ENCODE data around the gene LRRC25.

The LRRC25 gene

DNA sequence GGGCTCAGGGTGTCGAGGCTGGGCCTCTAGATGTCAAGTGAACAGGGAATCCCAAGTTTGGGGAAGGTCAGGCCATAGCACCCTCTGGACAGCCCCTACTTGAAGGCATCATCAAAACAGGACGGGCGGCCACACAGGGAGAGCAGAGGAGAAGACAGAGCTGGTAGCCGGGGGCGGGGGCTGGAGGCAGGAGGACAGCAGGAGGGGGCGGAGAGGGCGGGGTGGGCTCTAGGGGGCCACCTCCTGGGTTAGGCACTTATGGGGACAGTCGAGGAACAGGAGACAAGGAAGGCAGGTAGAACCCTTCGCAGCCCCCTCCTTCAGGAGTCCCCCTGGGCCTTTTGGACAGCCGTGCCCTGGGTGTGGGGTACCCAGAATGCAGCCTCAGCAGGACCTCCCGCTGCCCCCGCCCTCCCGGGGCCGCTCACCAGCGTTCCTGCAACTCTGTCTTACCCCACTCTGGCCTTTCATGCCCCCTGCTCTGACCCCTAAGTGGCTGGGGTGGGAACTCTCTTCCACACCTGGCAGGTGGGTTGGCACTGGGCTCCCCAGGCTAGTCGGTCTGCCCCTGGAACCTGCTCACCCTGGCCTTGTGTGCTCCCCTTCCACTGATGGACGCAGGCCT lies 27.6 kb upstream of the LRRC25 start:
- DNase-seq (ENCODE audit: low read depth, low spot score), result no peak

DNA sequence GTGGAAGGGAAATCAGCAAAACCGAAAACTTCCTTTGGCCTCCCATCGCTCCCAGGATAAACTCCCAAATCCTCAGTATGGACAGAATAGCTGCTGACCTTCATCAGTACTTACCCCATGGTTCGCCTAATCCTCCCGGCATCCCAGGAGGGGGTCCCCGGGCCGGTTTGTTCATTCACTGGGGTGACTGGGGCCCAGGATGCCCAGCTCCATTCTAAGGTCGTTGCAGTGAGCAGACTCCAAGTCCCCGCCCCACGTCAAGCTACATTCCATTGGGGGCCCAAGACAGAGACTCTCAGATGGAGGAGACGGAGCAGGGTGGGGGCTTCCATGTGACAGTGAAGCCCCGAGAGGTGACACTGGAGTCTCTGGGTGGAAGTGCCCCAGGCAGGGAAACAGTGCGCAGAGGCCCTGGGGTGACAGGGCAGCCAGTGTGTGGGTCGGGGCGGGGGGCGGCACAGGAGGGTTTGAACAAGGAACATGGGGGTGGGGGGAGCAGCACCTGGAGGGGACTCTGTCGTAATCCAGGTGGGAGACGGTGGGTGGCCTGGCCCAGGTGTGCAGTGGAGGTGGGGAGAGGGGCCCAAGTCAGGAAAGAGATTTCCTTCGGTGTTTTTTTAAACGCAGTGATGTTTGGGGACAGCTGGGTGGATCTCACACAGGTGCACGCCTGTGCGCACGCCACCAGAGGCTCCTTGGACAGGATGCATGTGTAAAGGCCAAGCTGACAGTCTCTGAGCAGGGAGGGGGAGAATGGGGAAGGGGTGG lies 26.9 kb upstream of the LRRC25 start:
- DNase-seq (ENCODE audit: low read depth, low spot score), result no peak

DNA sequence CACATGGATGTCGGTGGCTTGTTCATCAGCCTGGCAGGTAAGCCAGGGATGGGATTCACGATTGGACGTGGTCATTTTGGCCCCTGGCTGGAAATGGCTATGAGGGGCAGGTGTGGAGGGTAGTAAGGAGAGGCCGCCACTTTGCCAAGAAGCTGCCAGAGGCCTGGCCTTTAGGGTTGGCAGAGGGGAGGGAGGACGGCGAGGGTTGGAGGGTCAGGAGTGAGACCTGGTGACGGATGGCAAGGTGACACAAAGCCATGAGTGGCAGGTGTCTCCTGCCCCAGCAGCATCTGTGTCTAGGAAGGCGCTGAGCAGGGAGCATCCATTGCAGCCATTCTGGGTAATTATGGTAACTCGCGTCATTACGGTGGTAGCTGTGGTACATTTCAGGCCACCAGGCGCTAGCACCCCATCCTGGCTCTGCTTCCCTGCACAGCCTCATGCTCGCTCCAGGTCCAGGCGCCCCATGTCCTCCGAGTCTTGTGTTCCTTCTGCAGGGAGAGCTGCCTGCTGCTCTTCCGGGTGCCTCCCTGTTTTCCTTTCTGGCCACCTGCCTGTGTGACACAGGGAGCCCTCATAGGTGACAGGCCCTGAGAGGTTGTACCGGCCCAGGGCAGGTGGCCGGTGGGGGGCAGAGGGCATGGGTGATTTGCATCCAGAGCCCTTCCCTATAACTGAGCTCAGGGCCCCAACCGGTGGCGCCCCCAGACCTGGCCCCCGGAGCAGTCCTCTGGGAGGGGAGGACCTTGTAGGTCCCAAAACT lies 26.0 kb upstream of the LRRC25 start:
- DNase-seq (ENCODE audit: low read depth, low spot score), result no peak

DNA sequence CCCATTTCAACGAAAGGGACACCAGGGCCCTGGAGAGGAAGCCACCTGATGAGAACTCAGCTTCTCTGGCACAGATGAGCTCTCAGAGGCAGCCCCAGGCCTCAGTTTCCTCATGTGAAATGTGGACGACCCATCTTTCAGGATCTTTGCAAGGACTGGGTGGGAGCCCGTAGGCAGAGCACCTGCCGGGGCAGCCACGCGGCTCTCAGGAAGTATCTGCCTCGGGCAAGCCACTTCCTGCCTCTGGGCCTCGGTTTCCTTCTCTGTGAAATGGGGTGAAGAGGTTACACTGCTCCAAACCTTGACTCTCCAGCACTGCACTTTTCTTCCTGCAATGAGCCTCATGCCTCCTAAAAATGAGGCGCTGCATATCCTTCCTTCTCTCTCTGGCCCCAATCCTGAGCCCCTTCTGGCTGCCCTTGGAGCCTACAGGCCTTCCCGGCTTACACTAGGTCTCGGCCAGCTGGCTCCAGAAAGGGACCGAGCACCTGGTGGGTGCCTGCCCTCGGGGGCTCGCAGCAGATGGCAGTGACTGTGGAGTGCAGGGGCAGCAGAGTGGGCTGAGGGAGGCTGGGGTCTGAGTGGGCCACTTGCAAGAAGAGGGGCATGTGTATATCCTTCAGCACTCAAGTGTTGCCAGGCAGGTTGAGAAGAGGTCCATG lies 25.2 kb upstream of the LRRC25 start:
- no peak for DNase-seq (ENCODE audit: low read depth, low spot score)

DNA sequence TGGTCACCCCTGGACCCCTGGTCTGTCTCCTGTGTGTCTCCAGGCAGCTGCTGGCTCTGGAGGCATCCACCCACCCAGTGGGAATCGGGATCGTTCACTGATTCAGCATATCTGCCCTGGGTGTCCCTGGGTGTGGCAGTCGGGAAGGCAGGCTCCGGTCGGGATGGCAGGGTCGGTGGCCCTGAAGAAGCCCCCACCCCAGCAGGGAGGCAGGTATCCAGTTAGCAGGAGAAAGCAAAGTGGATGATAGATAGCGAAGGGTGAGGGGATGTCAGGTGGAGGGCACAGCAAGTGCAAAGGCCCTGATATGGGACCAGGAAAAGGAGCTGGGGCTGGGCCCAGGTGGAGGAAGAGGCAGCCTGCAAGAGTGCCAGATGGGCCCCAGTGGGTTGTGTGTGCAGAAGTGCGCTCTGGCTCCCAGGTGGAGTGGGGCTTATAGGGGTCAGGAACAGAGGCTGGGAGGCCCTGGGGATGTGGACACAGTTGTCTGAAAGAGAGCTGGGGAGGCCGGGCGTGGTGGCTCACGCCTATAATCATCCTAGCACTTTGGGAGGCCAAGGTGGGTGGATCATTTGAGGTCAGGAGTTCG lies 24.0 kb upstream of the LRRC25 start:
- DNase-seq (ENCODE audit: low read depth, low spot score), result peak; percentile 1

DNA sequence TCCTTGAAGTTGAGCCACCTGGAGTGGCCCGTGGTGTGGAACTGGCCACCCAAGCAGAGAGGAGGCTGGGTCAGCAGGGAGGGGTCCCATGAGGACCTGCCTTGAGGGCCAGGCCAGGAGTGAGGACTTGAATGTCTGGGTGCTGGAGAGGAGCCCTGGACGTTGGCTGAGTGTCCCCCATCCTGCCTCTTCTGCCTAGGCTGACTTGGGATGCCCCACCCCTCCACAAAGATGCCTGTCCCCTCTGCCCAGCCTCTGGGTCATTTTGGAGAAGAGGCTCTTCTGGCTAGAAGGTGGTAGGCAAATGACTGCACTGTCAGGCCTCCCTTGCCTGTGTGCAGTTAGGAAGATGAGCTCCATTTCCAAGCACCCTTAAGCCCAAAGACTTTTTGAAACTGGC lies 23.5 kb upstream of the LRRC25 start:
- peak; percentile 1 for DNase-seq (ENCODE audit: low read depth, low spot score)

DNA sequence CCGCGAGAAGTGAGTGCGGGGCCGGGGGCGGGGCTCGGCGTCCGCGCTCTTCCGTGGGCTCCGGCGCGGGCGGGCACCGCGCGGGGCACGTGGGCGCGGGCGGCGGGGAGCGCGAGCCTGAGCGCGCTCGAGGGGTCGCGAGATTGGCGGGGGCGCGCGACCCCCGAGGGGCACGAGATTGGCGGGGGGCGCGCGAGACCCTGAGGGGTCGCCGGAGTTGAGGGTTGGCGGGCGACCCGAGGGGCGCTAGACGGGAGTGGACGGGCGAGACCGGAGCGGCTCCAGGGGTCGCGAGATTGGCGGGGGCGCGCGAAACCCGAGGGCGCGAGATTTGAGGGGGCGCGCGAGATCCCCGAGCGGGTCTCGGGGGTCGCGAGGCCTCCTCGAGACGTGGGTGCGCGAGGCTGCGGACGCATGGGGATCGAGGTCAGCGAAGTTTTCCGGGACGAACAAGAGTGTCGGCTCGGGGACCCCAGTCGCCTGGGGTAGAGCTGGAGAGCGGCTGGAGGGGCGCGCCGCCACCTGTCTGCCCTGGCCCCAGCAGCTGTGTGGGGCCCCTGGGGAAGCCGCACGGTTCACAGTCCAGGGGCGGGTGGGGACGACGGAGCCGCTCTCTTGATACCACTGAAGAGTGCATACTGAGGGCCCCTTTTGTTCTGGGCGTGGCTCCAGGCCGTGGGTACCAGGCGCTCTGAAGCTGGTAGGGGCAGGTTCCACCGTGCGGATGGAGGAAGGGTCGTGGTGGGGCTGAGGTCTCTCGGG lies 22.5 kb upstream of the LRRC25 start:
- peak; percentile 50 for DNase-seq (ENCODE audit: low read depth, low spot score)

DNA sequence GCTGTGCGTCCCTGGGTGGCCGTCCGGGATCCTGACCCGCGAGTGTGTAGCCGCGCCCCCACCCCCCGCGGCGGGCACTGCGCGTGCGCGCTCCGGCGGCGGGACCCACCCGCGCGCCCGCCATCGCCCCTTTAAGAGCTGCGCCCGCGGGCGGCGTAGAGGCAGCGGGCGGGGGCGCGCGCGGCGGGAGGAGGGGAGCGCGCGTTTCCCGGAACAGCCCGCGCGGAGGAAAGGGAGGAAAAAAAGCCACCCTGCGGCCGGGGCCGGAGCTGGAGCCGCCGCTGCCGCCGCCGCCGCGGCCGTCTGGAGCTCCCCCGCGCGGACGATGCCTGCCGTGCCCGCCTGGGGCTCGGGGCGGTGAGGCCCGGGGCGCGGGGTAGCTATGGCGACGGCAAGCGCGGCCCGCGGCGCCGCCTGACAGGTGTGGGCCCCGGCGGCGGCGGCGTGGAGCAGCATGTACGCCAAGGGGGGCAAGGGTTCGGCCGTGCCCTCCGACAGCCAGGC lies 21.8 kb upstream of the LRRC25 start, which contains the start of gene SSBP4:
Gene SSBP4, plus strand, starts transcription at position 204 of the 504 bp plus-strand sequence. Its CDS starts 251 bp downstream, at position 455.
- DNase-seq (ENCODE audit: low read depth, low spot score), result peak; percentile 94

DNA sequence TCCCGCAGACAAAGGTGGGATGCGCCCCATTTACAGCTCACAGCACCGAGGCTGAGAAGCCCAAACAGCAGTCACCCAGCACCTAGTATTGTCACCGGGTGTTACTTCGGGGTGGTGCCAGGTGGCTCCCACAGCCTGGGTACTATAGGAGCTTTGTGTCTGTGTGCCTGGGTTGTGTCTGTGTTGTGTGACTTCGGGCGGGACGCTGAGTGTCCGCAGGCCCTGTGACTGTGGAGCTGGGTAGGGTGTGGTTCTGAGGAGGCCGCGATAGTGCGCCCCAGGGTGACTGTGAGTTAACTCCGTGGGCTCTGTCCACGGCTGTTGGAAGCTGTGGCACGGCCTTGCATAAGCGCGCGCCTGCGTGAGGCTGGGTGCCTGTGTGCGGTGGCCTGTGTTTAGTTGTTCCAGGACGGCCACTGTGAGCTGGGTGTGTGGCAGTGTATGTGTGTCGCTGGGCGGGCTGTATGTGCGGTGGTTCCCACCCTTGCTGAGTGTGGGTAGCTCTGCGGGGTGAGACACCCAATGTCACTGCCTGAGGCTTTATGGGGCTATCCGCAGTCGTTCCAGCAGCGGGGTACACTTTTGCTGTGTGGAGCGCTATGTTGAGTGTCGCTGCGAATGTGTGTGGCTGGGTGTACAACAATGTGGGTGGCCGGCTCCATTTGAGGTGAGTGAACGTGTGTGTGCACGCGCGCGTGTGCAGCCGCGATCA lies 21.2 kb upstream of the LRRC25 start:
- DNase-seq (ENCODE audit: low read depth, low spot score), result no peak

DNA sequence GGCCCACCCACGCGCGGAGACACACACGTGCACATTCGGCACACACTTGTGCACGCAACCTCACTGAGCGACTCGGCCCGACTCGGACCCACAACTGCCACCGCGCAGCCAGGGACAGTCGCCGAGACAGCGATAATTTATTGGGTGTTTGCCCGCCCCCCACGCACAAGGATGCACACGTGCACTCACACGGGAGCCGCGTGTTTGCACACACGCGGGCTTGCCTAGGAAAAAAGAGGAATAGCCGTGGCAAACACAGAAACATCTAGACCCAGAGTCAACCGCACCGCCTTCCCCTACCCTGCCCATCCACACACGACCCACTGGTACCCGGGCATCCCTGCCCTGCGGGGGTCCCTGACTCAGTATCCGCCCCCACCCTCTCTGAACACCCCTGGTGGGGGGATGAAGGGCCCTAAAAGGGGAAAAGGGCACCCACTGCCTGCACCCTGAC lies 20.6 kb upstream of the LRRC25 start:
- peak; percentile 35 for DNase-seq (ENCODE audit: low read depth, low spot score)

DNA sequence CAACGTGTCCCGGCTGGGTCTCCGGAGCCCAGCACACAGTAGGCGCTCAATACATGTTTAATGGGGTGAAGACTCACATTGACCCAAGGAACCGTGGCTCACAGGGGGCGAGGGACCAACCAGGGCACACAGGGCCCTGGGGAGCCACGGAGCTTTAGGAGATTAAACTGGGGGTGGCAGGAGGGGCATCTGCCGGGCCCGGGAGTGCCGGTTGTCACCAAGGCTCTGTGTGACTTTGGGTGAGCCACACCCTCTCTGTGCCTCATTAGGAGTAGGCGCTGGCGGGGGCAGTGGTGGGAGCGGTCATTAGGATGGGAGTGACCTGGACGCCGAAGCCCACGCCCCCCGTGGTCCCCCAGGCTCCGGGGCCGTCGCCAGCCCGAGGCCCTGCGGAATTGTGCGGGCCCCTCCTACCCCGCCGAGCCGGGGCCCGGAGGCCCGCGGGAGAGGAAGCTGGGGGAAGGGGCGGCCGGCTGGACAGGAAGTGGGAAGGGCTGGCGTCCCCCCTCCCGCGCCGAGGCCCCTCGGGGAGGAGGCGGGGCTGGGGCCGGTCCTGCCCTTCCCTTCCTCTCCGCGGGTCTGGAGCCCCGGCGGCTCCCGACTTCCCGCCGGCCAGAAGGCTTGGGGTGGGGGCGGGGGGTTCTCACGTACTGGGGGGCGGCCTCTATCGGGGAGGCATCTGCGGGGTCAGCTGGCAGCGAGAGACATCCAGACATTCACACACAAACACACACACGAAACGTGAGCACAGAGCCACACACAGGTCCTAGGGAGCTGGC lies 20.0 kb upstream of the LRRC25 start:
- DNase-seq (ENCODE audit: low read depth, low spot score), result peak; percentile 88

DNA sequence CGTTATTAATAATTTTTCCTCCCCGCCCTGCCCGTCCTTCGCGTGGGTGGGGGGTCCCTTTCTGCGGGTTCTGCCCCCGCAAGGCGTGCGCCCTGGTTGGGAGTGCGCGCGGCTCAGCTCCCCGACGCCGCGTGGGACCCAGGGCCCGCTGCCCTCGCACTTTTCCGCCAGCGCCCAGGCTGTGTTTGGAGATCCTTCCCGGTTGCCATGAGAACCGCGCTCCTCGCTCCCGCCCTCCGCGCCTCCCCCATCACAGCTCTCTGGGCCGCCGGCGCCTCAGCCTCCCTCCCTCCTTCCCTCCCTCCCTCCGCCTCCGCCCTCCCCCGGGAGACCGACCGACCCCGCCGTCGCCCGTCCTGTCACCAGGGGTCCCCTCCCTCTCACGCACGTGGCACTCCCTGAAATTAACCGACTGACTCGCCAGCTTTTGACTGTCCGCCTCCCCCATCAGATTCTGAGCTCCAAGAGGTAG lies 19.4 kb upstream of the LRRC25 start:
- DNase-seq (ENCODE audit: low read depth, low spot score), result peak; percentile 93

DNA sequence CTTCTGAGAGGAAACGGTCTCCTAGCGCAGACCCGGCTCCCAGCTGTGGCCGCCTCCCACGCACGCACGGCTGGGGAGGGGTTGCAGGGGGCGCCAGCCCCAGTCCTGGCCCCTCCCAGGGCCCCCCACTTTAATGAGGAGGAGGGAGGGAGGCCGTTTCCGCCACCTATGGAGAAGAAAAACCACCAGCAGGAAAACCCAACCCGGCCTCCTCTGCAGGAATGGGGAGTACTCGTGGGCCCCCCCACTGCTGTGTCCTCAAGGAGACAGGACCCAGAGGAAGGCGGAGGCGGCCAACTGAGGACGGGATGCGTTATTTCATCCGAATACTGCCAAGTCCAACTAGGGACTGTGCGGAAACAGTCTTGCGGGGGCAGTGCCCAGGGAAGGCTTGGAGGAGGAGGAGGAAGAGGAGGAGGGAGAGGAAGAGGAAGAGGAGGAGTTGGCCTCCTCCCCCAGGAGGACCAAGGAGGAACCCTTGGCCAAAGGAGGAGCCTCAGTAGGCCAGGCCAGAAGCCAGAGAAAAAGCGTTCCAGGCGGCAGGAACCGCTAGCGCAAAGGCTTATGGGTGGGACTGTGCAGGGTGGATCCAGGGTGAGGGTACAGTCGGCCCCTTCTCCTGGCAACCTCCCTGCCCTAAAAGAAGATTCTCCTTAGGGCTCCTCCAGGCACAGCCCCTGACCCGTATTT lies 17.9 kb upstream of the LRRC25 start:
- DNase-seq (ENCODE audit: low read depth, low spot score), result peak; percentile 10

DNA sequence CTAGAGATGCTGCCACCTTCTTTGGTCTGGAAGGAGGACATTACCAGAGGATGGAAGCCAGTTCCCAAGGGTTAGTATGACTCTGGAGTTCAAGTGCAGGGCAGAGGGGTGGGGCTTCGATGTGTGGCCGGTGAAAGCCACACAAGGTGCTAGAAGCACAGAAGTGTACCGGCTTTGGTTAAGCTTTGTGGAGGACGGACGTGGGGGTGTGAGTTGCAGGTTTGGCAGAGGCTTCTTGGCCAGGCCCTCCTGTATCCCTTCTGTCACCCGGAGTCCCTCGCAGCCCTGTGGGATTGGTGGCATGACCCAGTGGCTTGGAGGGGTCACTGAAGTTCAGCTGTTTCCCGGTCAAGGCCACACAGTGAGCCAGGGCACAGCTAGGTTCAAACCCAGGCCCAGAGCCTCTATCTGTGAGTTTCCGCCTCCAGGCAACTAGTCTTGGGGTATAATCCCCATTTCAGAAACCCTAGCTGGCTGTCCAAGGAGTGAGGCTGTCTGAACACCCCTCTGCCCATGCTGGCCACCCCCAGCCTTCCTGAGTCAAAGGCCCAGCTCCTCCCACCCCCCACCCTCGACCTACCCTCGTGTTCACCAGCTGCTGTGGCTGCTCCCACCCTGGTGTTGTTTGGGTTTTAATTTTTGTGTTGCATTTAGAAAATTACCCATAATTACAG lies 17.2 kb upstream of the LRRC25 start:
- peak; percentile 54 for DNase-seq (ENCODE audit: low read depth, low spot score)

DNA sequence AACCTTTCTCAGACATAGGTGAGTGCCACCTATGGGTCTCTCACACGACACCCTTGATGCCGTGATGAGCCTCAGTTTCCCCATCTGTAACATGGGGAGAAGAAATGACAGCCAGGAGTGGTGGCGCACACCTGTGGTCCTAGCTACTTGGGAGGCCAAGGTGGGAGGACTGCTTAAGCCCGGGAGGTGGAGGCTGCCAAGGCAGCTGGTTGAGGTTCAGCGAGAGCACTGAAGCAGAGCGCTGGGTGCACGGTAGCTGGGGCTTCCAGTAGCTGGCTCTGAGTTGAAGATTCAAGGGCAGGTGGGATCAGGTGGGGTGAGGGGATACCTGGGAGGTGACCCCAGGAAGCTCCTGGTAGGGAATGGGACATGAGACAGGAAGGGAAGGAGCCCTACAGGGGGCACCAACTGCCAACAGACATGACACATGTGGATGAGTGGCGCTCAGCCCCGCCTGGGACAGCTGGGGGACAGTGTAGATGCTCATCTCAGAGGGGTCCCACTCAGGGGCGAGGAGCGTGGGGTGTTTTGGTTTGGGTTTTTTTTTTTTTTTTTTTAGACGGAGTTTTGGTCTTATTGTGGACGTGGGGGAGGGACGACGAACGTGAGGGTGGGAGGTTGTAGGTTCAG lies 15.3 kb upstream of the LRRC25 start:
- DNase-seq (ENCODE audit: low read depth, low spot score), result no peak

DNA sequence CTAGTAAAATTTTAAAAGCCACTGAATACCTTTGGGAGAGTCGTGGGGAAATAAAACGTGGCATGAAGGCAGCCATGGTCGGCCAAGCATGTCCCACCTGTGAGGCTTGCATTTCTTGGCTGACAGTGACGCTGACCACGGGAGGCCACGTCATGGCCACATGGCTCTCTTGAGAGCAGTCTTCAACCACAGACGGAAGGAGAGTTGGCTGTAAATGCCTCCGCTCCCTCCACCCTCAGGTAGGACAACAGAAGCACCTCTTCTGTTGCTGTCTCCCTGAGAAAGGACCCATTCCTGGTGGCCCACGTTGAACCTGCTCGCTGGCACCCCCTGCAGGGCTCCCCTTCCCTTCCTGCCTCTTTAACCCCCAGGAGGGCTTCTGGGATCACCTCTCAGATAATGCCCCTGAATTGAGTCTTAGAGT lies 10.6 kb upstream of the LRRC25 start:
- DNase-seq (ENCODE audit: low read depth, low spot score), result no peak

DNA sequence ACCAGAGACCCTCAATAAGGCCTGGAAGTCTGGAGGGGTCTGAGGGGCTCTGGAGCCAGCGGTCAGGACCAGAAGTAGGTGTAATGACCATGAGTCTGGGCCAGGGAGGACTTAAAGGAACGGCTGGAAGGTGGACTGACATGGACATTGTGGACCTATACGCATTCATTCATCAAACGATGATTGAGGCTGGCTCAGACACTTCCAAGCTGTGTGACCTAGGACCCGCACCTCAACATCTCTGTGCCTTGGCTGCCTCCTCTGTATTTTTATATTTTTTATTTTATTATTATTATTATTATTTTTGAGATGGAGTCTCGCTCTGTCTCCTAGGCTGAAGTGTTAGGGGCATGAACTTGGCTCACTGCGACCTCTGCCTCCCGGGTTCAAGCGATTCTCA lies 9.3 kb upstream of the LRRC25 start:
- no peak for DNase-seq (ENCODE audit: low read depth, low spot score)

Data from astrocyte of the hippocampus (primary cell).